H1 (cell line): Measurements from ENCODE around the gene WDFY4. TPM values are rescaled to one million over a fixed set of nuclear protein-coding genes. Genes with fewer than 3 reads are reported as not detected.

Experiments used
- CTCF ChIA-PET: fragments of 300-600 bp; sonication (Branson Sonifier 250); formaldehyde crosslinking; loops from one replicate; lab custom pipeline; 2021; ENCODE audit not compliant: partially characterized antibody; lab: Charles Lee
- POLR2A ChIA-PET: fragments of 300-600 bp; sonication (Branson Sonifier 250); formaldehyde crosslinking; loops from one replicate; lab custom pipeline; 2021; ENCODE audit warnings: inconsistent platforms; ENCODE audit not compliant: partially characterized antibody; lab: Charles Lee
- DNase-seq, 2 experiments: peaks; one replicate each; pipeline versions ENCODE4 v3.0.0 to v3.0.0-alpha.2; 2010 to 2022; ENCODE audit warnings: low spot score in 2 of 2, low read depth in 1 of 2, mixed read lengths in 1 of 2
- FAIRE-seq: peaks from 2 replicates; lab custom pipeline; 2011; peaks lifted over from hg19 to GRCh38; lab: Jason Lieb, UNC
- H2AFZ ChIP-seq: 2 replicates; pipeline ENCODE4 v1.8.1; 2012; ENCODE audit warnings: low read length, inconsistent platforms
- H2AK5ac ChIP-seq: 2 replicates; pipeline ENCODE4 v1.6.1; 2013; ENCODE audit warnings: low read depth, low read length
- H2BK120ac ChIP-seq: replicated peaks from 2 replicates; pipeline ENCODE3; 2013; ENCODE audit warnings: low read depth, low read length, inconsistent platforms
- H2BK12ac ChIP-seq: 2 replicates; pipeline ENCODE4 v1.6.1; 2013; ENCODE audit warnings: low read depth, low read length
- H2BK15ac ChIP-seq: 2 replicates; pipeline ENCODE4 v1.6.1; 2013; ENCODE audit warnings: low read length
- H2BK20ac ChIP-seq: 2 replicates; pipeline ENCODE4 v1.6.1; 2013; ENCODE audit warnings: low read length
- H2BK5ac ChIP-seq: 2 replicates; pipeline ENCODE4 v1.6.1; 2013; ENCODE audit warnings: low read depth, low read length
- H3K14ac ChIP-seq: 2 replicates; pipeline ENCODE4 v1.6.1; 2013; ENCODE audit warnings: inconsistent platforms; ENCODE audit not compliant: insufficient read length
- H3K18ac ChIP-seq: 2 replicates; pipeline ENCODE4 v1.6.1; 2013; ENCODE audit warnings: low read length; ENCODE audit errors: extremely low read depth
- H3K23ac ChIP-seq: 2 replicates; pipeline ENCODE4 v1.6.1; 2013; ENCODE audit warnings: inconsistent platforms; ENCODE audit not compliant: insufficient read length
- H3K23me2 ChIP-seq: 2 replicates; pipeline ENCODE4 v1.6.1; 2013; ENCODE audit warnings: low read depth, low read length
- H3K27ac ChIP-seq: 2 replicates; pipeline ENCODE4 v1.6.1; 2011; ENCODE audit warnings: low read depth, low read length, inconsistent platforms
- H3K27me3 ChIP-seq, 4 experiments: replicated peaks in 1 of 4; 1 replicate in 1 of 4; 2 replicates in 3 of 4; pipeline versions ENCODE4 v1.6.1 to v1.8.1; 2011 to 2013; ENCODE audit warnings: low read length in 3 of 4, mild to moderate bottlenecking in 3 of 4, inconsistent platforms in 2 of 4, mixed read lengths in 2 of 4, moderate library complexity in 1 of 4; ENCODE audit not compliant: control insufficient read depth in 3 of 4, insufficient read depth in 3 of 4; ENCODE audit errors: extremely low read depth in 1 of 4
- H3K36me3 ChIP-seq, 4 experiments: 2 replicates each; pipeline versions ENCODE4 v1.6.1 to v1.8.1; 2011 to 2013; ENCODE audit warnings: mild to moderate bottlenecking in 4 of 4, low read length in 3 of 4, moderate library complexity in 2 of 4, control low read depth in 1 of 4, inconsistent platforms in 1 of 4; ENCODE audit not compliant: insufficient read depth in 4 of 4, control insufficient read depth in 2 of 4
- H3K4ac ChIP-seq: replicated peaks from 2 replicates; pipeline ENCODE3; 2013; ENCODE audit warnings: low read length, low read depth, mixed read lengths, inconsistent platforms; ENCODE audit not compliant: insufficient read length
- H3K4me1 ChIP-seq, 4 experiments: replicated peaks in 1 of 4; 1 replicate in 1 of 4; 2 replicates in 3 of 4; pipeline versions ENCODE4 v1.6.1 to v1.8.1; 2011 to 2013; ENCODE audit warnings: low read length in 3 of 4, inconsistent platforms in 2 of 4, mixed read lengths in 1 of 4; ENCODE audit not compliant: insufficient read depth in 4 of 4, control insufficient read depth in 3 of 4
- H3K4me2 ChIP-seq, 2 experiments: 2 replicates each; pipeline versions ENCODE4 v1.6.1 to v1.8.1; 2011 to 2013; ENCODE audit warnings: low read depth in 2 of 2, low read length in 2 of 2, control low read depth in 1 of 2, inconsistent platforms in 1 of 2, mild to moderate bottlenecking in 1 of 2; ENCODE audit not compliant: insufficient read depth in 1 of 2
- H3K4me3 ChIP-seq, 4 experiments: fragments of 200-600, 300-600 bp in 1 of 4; sonication (generic), shearing (Covaris generic), sonication (Bioruptor Twin) in 1 of 4; 2 replicates each; pipeline versions ENCODE4 v1.5.1 to v1.8.1; 2011 to 2016; ENCODE audit warnings: low read length in 4 of 4, low read depth in 3 of 4, control low read depth in 2 of 4, inconsistent platforms in 2 of 4, mild to moderate bottlenecking in 2 of 4, mixed read lengths in 1 of 4, moderate library complexity in 1 of 4; ENCODE audit not compliant: insufficient read depth in 2 of 4; ENCODE audit errors: extremely low read depth in 1 of 4
- H3K56ac ChIP-seq: replicated peaks from 2 replicates; pipeline ENCODE3; 2013; ENCODE audit warnings: low read depth, mild to moderate bottlenecking, mixed read lengths, low read length, inconsistent platforms; ENCODE audit not compliant: insufficient read length
- H3K79me1 ChIP-seq: 2 replicates; pipeline ENCODE4 v1.6.1; 2013; ENCODE audit warnings: low read depth, low read length, control low read depth
- H3K79me2 ChIP-seq, 2 experiments: 2 replicates each; pipeline versions ENCODE4 v1.6.1 to v1.8.1; 2012 to 2013; ENCODE audit warnings: low read length in 2 of 2, mild to moderate bottlenecking in 2 of 2, inconsistent platforms in 1 of 2; ENCODE audit not compliant: insufficient read depth in 2 of 2, control insufficient read depth in 1 of 2
- H3K9ac ChIP-seq, 4 experiments: replicated peaks in 1 of 4; 1 replicate in 1 of 4; 2 replicates in 3 of 4; pipeline versions ENCODE4 v1.6.1 to v1.8.1; 2011 to 2013; ENCODE audit warnings: low read depth in 3 of 4, low read length in 3 of 4, control low read depth in 2 of 4, mild to moderate bottlenecking in 2 of 4, moderate library complexity in 2 of 4, inconsistent platforms in 1 of 4; ENCODE audit errors: extremely low read depth in 1 of 4
- H3K9me3 ChIP-seq, 2 experiments: 2 replicates each; pipeline versions ENCODE4 v1.6.1 to v1.8.1; 2012 to 2013; ENCODE audit warnings: mild to moderate bottlenecking in 2 of 2, moderate library complexity in 2 of 2, control low read depth in 1 of 2, inconsistent platforms in 1 of 2, low read depth in 1 of 2, low read length in 1 of 2, mixed read lengths in 1 of 2; ENCODE audit not compliant: insufficient read depth in 2 of 2
- H4K20me1 ChIP-seq, 2 experiments: replicated peaks in 1 of 2; 2 replicates each; pipeline versions ENCODE3 to v1.8.1; 2011 to 2013; ENCODE audit warnings: inconsistent platforms in 2 of 2, low read length in 2 of 2, mild to moderate bottlenecking in 1 of 2; ENCODE audit not compliant: insufficient read depth in 2 of 2, control insufficient read depth in 1 of 2
- H4K5ac ChIP-seq: 2 replicates; pipeline ENCODE4 v1.6.1; 2013; ENCODE audit warnings: low read length, low read depth, mixed read lengths, inconsistent platforms; ENCODE audit not compliant: insufficient read length
- H4K8ac ChIP-seq: 2 replicates; pipeline ENCODE4 v1.8.0; 2013; ENCODE audit warnings: mild to moderate bottlenecking, moderate library complexity, low read length, inconsistent platforms; ENCODE audit not compliant: insufficient read depth; ENCODE audit errors: extremely low read depth
- H4K91ac ChIP-seq: replicated peaks from 2 replicates; pipeline ENCODE3; 2013; ENCODE audit warnings: low read length, mixed read lengths, inconsistent platforms; ENCODE audit not compliant: insufficient read length
- ATF2 ChIP-seq: IDR thresholded peaks from 2 replicates; pipeline ENCODE4 v1.6.1; 2012; ENCODE audit warnings: low read length, inconsistent platforms
- BRCA1 ChIP-seq: IDR thresholded peaks from 2 replicates; pipeline ENCODE4 v1.6.1; 2012; ENCODE audit warnings: low read depth, low read length, improper control_type of control experiment
- CBX8 ChIP-seq: fragments of 300-800, 300-1000 bp; sonication (generic); IDR thresholded peaks from 2 replicates; pipeline ENCODE4 v1.7.1; 2016; ENCODE audit warnings: low read depth, low read length, borderline replicate concordance
- EZH2 ChIP-seq: fragments of 200-600 bp; sonication (generic); IDR thresholded peaks from 2 replicates; pipeline ENCODE4 v1.7.1; 2012; ENCODE audit warnings: low read depth, mild to moderate bottlenecking, moderate library complexity, low read length, inconsistent platforms; ENCODE audit not compliant: severe bottlenecking
- GABPA ChIP-seq: IDR thresholded peaks from 2 replicates; pipeline ENCODE4 v1.6.1; 2011; ENCODE audit warnings: mild to moderate bottlenecking, low read length, moderate library complexity, borderline replicate concordance; ENCODE audit not compliant: insufficient read depth
- KDM1A ChIP-seq: fragments of 200-600, 300-600 bp; sonication (generic); IDR thresholded peaks from 2 replicates; pipeline ENCODE4 v1.7.1; 2016; ENCODE audit warnings: mild to moderate bottlenecking, low read length, borderline replicate concordance
- KDM4A ChIP-seq: IDR thresholded peaks from one replicate; pipeline ENCODE4 v1.7.1; 2012; ENCODE audit warnings: low read depth, mild to moderate bottlenecking, moderate library complexity, low read length, inconsistent platforms; ENCODE audit not compliant: severe bottlenecking
- RBBP5 ChIP-seq: IDR thresholded peaks from 2 replicates; pipeline ENCODE4 v1.7.1; 2012; ENCODE audit warnings: low read depth, mild to moderate bottlenecking, inconsistent platforms, low read length, moderate library complexity, borderline replicate concordance
- TAF1 ChIP-seq: IDR thresholded peaks from 2 replicates; pipeline ENCODE4 v1.6.1; 2011; ENCODE audit warnings: mild to moderate bottlenecking, low read depth, low read length
- TBP ChIP-seq: IDR thresholded peaks from 2 replicates; pipeline ENCODE4 v1.6.1; 2011; ENCODE audit warnings: low read depth, low read length, improper control_type of control experiment
- WGBS, 2 experiments: shearing (Covaris generic) in 1 of 2; methylation state at CpG; one replicate each; pipeline versions ENCODE4 v1.1.6 to v1.1.7; 2013 to 2015; ENCODE audit warnings: low lambda C conversion rate in 2 of 2, mixed read lengths in 2 of 2, inconsistent platforms in 1 of 2, low coverage in 1 of 2, missing lambda C conversion rate in 1 of 2; ENCODE audit not compliant: insufficient replicate concordance in 2 of 2, insufficient coverage in 1 of 2, insufficient read length in 1 of 2; ENCODE audit errors: extremely low coverage in 1 of 2, missing lambda C conversion rate in 1 of 2; 5-methylcytosine and 5-hydroxymethylcytosine counted together
- polyA plus RNA-seq, 7 experiments: library from polyadenylated mRNA; depleted of rRNA in 3 of 7; stranded (reverse) in 5 of 7; unstranded in 2 of 7; fragments of >200 nt in 5 of 7; fragments of 200-250 nt in 2 of 7; gene quantifications; 1 replicate in 5 of 7; 2 replicates in 1 of 7; 4 replicates in 1 of 7; pipeline versions ENCODE4 v1.2.1 to v1.2.3, GENCODE V29; 2011 to 2013; ENCODE audit warnings: missing spikeins in 2 of 7, mixed read lengths in 2 of 7
- total RNA-seq: library from RNA; stranded (reverse); fragmentation: NEBNext Ultra II Directional; extraction: Animal tissue kit (Norgen Biotek cat#: 25700); gene quantifications from 2 replicates; pipeline ENCODE4 v1.2.1, GENCODE V29; 2021

Gene WDFY4
- total and polyA plus RNA-seq, 2 of the 8 experiments (the other 6 are each of a cell fraction or from before 2014, with no cell fraction given) = not detected

DNA sequence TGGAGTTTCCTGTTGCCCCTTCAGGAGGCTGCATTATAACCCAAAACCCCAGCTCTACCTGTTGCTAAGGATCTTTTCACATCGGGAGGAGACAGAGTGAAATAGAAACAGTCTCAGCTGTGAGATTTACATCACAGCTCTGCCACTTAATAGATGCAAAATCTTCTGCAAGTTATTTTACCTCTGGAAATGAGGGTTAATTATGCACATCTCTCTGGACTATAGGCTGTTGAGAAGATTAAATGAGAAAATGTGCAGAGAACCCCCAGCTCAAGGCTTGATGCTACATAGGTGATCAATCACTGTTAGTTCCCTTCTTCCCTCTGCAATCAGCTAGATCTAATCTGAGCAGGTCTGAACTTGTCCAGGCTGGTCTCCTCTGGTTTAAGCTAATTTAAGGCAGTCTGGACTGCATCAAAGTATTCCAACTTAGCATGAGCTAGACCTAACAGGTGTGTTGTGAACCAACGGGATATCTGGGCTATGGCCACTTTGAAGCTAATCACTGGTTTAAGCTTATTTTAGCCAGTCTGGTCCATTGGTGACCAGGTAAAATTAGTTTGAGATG lies 263.9 kb downstream of the WDFY4 start:
- ChIA-PET CTCF (interaction anchor here (0.6 to 1.5 kb wide), 2 partner anchors 63 to 289 kb away, joined by 3 read pairs; no protein-coding TSS in a partner anchor), POLR2A (no interaction called here)
- Histone ChIP-seq H2BK20ac (no peak overlapping the region), H3K27ac (no peak overlapping the region), H4K20me1 (no peaks in the 10 kb centered on the region), H3K4ac (no peak overlapping the region), H3K18ac (no peak overlapping the region), H3K79me1 (no peaks in the 10 kb centered on the region), H3K14ac (no peak overlapping the region), H3K23me2 (no peaks in the 10 kb centered on the region), H3K4me1 (no peaks in the 10 kb centered on the region), H3K56ac (no peak overlapping the region), H3K9ac (no peak overlapping the region), H4K8ac (no peak overlapping the region), H2BK15ac (no peak overlapping the region), H3K79me2 (no peaks in the 10 kb centered on the region), H4K5ac (no peak overlapping the region), H3K9me3 (no peaks in the 10 kb centered on the region), H3K4me2 (no peak overlapping the region), H3K27me3 (no peaks in the 10 kb centered on the region), H2BK5ac (no peak overlapping the region), H3K23ac (no peak overlapping the region), H4K91ac (no peak overlapping the region), H2BK120ac (no peak overlapping the region), H2BK12ac (no peak overlapping the region), H2AK5ac (no peak overlapping the region), H2AFZ (no peak overlapping the region), H3K4me3 (no peak overlapping the region), H3K36me3 (no peaks in the 10 kb centered on the region)
- FAIRE-seq (no peak), DNase-seq (no peak)
- 100% methylated on average over 2 of the region's 2 CpGs; no CpG with 5 or more reads in 1 of the 2 experiments for WGBS, 2 experiments
- TF ChIP-seq KDM4A (no peak), RBBP5 (no peak), ATF2 (no peak), BRCA1 (no peak), KDM1A (no peak), EZH2 (no peak), TBP (no peak), GABPA (no peak), CBX8 (no peak), TAF1 (no peak)
